SIG-M5 treated with dmso at 0.1 percent for 504 hours (cell line): ENCODE data around the gene FLVCR1.

Experiments
- DNase-seq: peaks from one replicate; lab custom pipeline; 2025; ENCODE audit not compliant: unreplicated experiment; lab: John Stamatoyannopoulos, UW

FLVCR1 gene

GRCh38 chr1:212945056-212945455 lies 87.0 kb downstream of the FLVCR1 start:
- DNase-seq = no peak

GRCh38 chr1:212945463-212946160 lies 87.5 kb downstream of the FLVCR1 start:
- DNase-seq = no peak

GRCh38 chr1:212946872-212947271 lies 88.8 kb downstream of the FLVCR1 start:
- no peak for DNase-seq
